Activated naive CD8-positive, alpha-beta T cell treated with anti-CD3 and anti-CD28 coated beads for 36 hours (primary cell): ENCODE results near the gene OSMR. TPM values are rescaled to one million over a fixed set of nuclear protein-coding genes. Genes with fewer than 3 reads are reported as not detected.

ENCODE experiments used
- DNase-seq: peaks from one replicate; pipeline ENCODE4 v3.0.0; 2021
- H3K27ac Mint-ChIP-seq: one replicate; pipeline ENCODE4 v1.8.0; 2022; ENCODE audit warnings: mild to moderate bottlenecking, moderate library complexity, mixed read lengths
- H3K27me3 Mint-ChIP-seq: one replicate; pipeline ENCODE4 v1.8.0; 2022; ENCODE audit warnings: mild to moderate bottlenecking, mixed read lengths
- H3K36me3 Mint-ChIP-seq: one replicate; pipeline ENCODE4 v1.8.0; 2021; ENCODE audit warnings: mild to moderate bottlenecking, mixed read lengths
- H3K4me1 Mint-ChIP-seq: one replicate; pipeline ENCODE4 v1.8.0; 2021; ENCODE audit warnings: mixed read lengths
- H3K4me3 Mint-ChIP-seq: one replicate; pipeline ENCODE4 v1.8.0; 2022; ENCODE audit warnings: mild to moderate bottlenecking, moderate library complexity, mixed read lengths
- H3K9me3 Mint-ChIP-seq: one replicate; pipeline ENCODE4 v1.8.0; 2022; ENCODE audit warnings: mixed read lengths
- total RNA-seq, 2 experiments: library from RNA; stranded (reverse); gene quantifications; one replicate each; pipeline ENCODE4 v1.2.3, GENCODE V29; 2021

The OSMR gene
- total RNA-seq, 2 experiments from 2014 or later, result not detected

- no peaks in the 10 kb centered on the region for H3K36me3 Mint-ChIP-seq
- no peaks in the 10 kb centered on the region for H3K9me3 Mint-ChIP-seq
- H3K4me3 Mint-ChIP-seq, result no peak overlapping the region
- no peak for DNase-seq
- H3K27me3 Mint-ChIP-seq, result peaks cover 55% of the 10 kb centered on the region
- H3K27ac Mint-ChIP-seq, result no peak overlapping the region
- H3K4me1 Mint-ChIP-seq, result no peaks in the 10 kb centered on the region
These were observed 29.5 kb upstream of the OSMR start for GRCh38 chr5:38816083-38817030.

- Mint-ChIP-seq H3K9me3 (no peaks in the 10 kb centered on the region), H3K4me1 (no peaks in the 10 kb centered on the region), H3K4me3 (no peak overlapping the region)
These were observed 24.1 kb upstream of the OSMR start for GRCh38 chr5:38821679-38822078.

GRCh38 chr5:38823503-38823902 lies 22.3 kb upstream of the OSMR start:
- no peak overlapping the region for H3K4me3 Mint-ChIP-seq
- H3K36me3 Mint-ChIP-seq, result no peaks in the 10 kb centered on the region
- H3K27ac Mint-ChIP-seq, result no peak overlapping the region
- H3K27me3 Mint-ChIP-seq, result peaks cover 22% of the 10 kb centered on the region
- DNase-seq, result no peak
- no peaks in the 10 kb centered on the region for H3K4me1 Mint-ChIP-seq
- H3K9me3 Mint-ChIP-seq, result no peaks in the 10 kb centered on the region

More at GRCh38 chr5:38821679-38822078, 24.1 kb upstream of the OSMR start:
- Mint-ChIP-seq H3K36me3 (no peaks in the 10 kb centered on the region), H3K27ac (no peak overlapping the region), H3K27me3 (peaks cover 29% of the 10 kb centered on the region)
- no peak for DNase-seq

GRCh38 chr5:38824821-38825220 lies 21.0 kb upstream of the OSMR start:
- Mint-ChIP-seq H3K36me3 (no peaks in the 10 kb centered on the region), H3K9me3 (no peaks in the 10 kb centered on the region), H3K27me3 (peaks cover 24% of the 10 kb centered on the region), H3K4me1 (no peaks in the 10 kb centered on the region), H3K4me3 (no peak overlapping the region), H3K27ac (no peak overlapping the region)
- DNase-seq, result no peak

GRCh38 chr5:38825494-38825893 lies 20.3 kb upstream of the OSMR start:
- Mint-ChIP-seq H3K27ac (no peak overlapping the region), H3K4me3 (no peak overlapping the region)

GRCh38 chr5:38827525-38827924 lies 18.3 kb upstream of the OSMR start:
- Mint-ChIP-seq H3K36me3 (no peaks in the 10 kb centered on the region), H3K4me3 (no peak overlapping the region), H3K9me3 (no peaks in the 10 kb centered on the region), H3K27ac (no peak overlapping the region), H3K4me1 (no peaks in the 10 kb centered on the region), H3K27me3 (peaks cover 28% of the 10 kb centered on the region)
- DNase-seq, result no peak

More at GRCh38 chr5:38825494-38825893, 20.3 kb upstream of the OSMR start:
- Mint-ChIP-seq H3K36me3 (no peaks in the 10 kb centered on the region), H3K4me1 (no peaks in the 10 kb centered on the region), H3K9me3 (no peaks in the 10 kb centered on the region), H3K27me3 (peaks cover 24% of the 10 kb centered on the region)
- no peak for DNase-seq

GRCh38 chr5:38830521-38831051 lies 15.2 kb upstream of the OSMR start:
- H3K36me3 Mint-ChIP-seq, result no peaks in the 10 kb centered on the region
- no peak for DNase-seq
- H3K27ac Mint-ChIP-seq, result no peak overlapping the region
- H3K27me3 Mint-ChIP-seq, result peaks cover 32% of the 10 kb centered on the region
- H3K9me3 Mint-ChIP-seq, result no peaks in the 10 kb centered on the region
- H3K4me1 Mint-ChIP-seq, result no peaks in the 10 kb centered on the region
- H3K4me3 Mint-ChIP-seq, result no peak overlapping the region

- Mint-ChIP-seq H3K27ac (no peak overlapping the region), H3K9me3 (no peaks in the 10 kb centered on the region), H3K27me3 (peaks cover 35% of the 10 kb centered on the region), H3K36me3 (no peaks in the 10 kb centered on the region), H3K4me3 (no peak overlapping the region), H3K4me1 (no peaks in the 10 kb centered on the region)
- DNase-seq, result no peak
These were observed 14.7 kb upstream of the OSMR start for GRCh38 chr5:38831117-38831516.

GRCh38 chr5:38831909-38832308 lies 13.9 kb upstream of the OSMR start:
- no peak for DNase-seq
- no peaks in the 10 kb centered on the region for H3K9me3 Mint-ChIP-seq
- H3K4me1 Mint-ChIP-seq, result no peaks in the 10 kb centered on the region
- H3K4me3 Mint-ChIP-seq, result no peak overlapping the region
- no peak overlapping the region for H3K27ac Mint-ChIP-seq
- H3K36me3 Mint-ChIP-seq, result no peaks in the 10 kb centered on the region
- peaks cover 32% of the 10 kb centered on the region for H3K27me3 Mint-ChIP-seq

- H3K4me1 Mint-ChIP-seq, result no peaks in the 10 kb centered on the region
- no peak overlapping the region for H3K4me3 Mint-ChIP-seq
- DNase-seq, result no peak
- no peaks in the 10 kb centered on the region for H3K36me3 Mint-ChIP-seq
- H3K27me3 Mint-ChIP-seq, result peaks cover 33% of the 10 kb centered on the region
- no peak overlapping the region for H3K27ac Mint-ChIP-seq
- H3K9me3 Mint-ChIP-seq, result no peaks in the 10 kb centered on the region
These were observed 13.0 kb upstream of the OSMR start for GRCh38 chr5:38832810-38833209.

GRCh38 chr5:38835887-38836286 lies 9.9 kb upstream of the OSMR start:
- no peaks in the 10 kb centered on the region for H3K4me1 Mint-ChIP-seq
- no peak overlapping the region for H3K27ac Mint-ChIP-seq
- no peaks in the 10 kb centered on the region for H3K36me3 Mint-ChIP-seq
- no peak overlapping the region for H3K4me3 Mint-ChIP-seq
- H3K27me3 Mint-ChIP-seq, result peaks cover 33% of the 10 kb centered on the region
- H3K9me3 Mint-ChIP-seq, result no peaks in the 10 kb centered on the region
- DNase-seq, result no peak

GRCh38 chr5:38837416-38837815 lies 8.4 kb upstream of the OSMR start:
- Mint-ChIP-seq H3K36me3 (no peaks in the 10 kb centered on the region), H3K9me3 (no peaks in the 10 kb centered on the region), H3K27ac (no peak overlapping the region), H3K4me1 (no peaks in the 10 kb centered on the region), H3K4me3 (no peak overlapping the region), H3K27me3 (peaks cover 35% of the 10 kb centered on the region)
- DNase-seq, result no peak

- peaks cover 40% of the 10 kb centered on the region for H3K27me3 Mint-ChIP-seq
- no peak overlapping the region for H3K27ac Mint-ChIP-seq
- no peak overlapping the region for H3K4me3 Mint-ChIP-seq
- no peaks in the 10 kb centered on the region for H3K36me3 Mint-ChIP-seq
- no peaks in the 10 kb centered on the region for H3K4me1 Mint-ChIP-seq
- DNase-seq, result no peak
- no peaks in the 10 kb centered on the region for H3K9me3 Mint-ChIP-seq
These were observed 7.9 kb upstream of the OSMR start for GRCh38 chr5:38837932-38838331.

GRCh38 chr5:38843665-38844064 lies 2.1 kb upstream of the OSMR start:
- no peak for DNase-seq
- peaks cover 2% of the 10 kb centered on the region for H3K36me3 Mint-ChIP-seq
- H3K27ac Mint-ChIP-seq, result no peak overlapping the region
- peaks cover 4% of the 10 kb centered on the region for H3K4me1 Mint-ChIP-seq
- peaks cover 63% of the 10 kb centered on the region for H3K27me3 Mint-ChIP-seq
- no peak overlapping the region for H3K4me3 Mint-ChIP-seq
- no peaks in the 10 kb centered on the region for H3K9me3 Mint-ChIP-seq

GRCh38 chr5:38846379-38847011 lies 683 bp downstream of the OSMR start:
- Mint-ChIP-seq H3K36me3 (peaks cover 2% of the 10 kb centered on the region), H3K4me3 (peak overlapping the region; percentile 64), H3K27ac (no peak overlapping the region), H3K27me3 (peaks cover 65% of the 10 kb centered on the region), H3K9me3 (peaks cover 2% of the 10 kb centered on the region), H3K4me1 (peaks cover 4% of the 10 kb centered on the region)
- no peak for DNase-seq
